ENCODE data around the gene ALCAM. TPM values are rescaled to one million over a fixed set of nuclear protein-coding genes. Genes with fewer than 3 reads are reported as not detected.
A peak's percentile ranks its signal among the peaks of the same experiment; 100 is the strongest.

ALCAM gene
- total RNA-seq, result 10 to 100 TPM; 20.9 to 21.7 TPM

DNA sequence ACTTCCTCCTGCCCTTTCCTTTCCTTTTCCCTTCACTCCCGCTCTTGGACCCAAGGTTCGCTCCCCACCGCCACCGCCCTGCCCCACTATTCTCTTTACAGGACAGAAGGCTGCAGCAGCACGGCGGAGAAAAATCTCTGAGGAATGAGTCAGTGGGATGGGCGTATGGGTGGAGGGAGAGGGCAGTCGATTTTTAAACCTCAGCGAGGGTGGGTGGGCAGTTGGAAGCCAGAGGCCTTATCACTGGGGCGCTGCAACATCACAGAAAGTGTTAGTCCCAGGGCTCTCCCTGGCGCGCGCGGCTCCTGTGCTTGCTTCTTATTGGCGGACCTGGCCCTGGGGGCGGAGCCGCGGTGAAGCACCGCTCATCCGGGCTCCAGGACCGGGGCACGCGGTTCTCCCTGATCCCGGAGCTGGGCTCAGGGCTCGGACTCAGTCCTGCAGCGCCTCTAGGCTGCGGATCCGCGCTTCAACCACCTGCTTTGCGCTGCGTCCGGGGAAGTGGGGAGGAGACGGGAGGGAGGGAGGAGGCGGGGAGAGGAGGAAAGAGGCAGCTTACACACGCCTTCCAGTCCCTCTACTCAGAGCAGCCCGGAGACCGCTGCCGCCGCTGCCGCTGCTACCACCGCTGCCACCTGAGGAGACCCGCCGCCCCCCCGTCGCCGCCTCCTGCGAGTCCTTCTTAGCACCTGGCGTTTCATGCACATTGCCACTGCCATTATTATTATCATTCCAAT, at the start of gene ALCAM:
ALCAM (plus strand) TSS at position 584 of the 737 bp plus-strand sequence.
- Mint-ChIP-seq H3K4me1 (peaks cover 37% of the 10 kb centered on the region), H3K36me3 (peaks cover 4% of the 10 kb centered on the region), H3K4me3 (peak within 1 kb of the TSS; percentile 90), H3K27ac (peak within 1 kb of the TSS; percentile 99), H3K9me3 (no peaks in the 10 kb centered on the region), H3K27me3 (peaks cover 18% of the 10 kb centered on the region)
- DNase-seq, result peak; percentile 89

DNA sequence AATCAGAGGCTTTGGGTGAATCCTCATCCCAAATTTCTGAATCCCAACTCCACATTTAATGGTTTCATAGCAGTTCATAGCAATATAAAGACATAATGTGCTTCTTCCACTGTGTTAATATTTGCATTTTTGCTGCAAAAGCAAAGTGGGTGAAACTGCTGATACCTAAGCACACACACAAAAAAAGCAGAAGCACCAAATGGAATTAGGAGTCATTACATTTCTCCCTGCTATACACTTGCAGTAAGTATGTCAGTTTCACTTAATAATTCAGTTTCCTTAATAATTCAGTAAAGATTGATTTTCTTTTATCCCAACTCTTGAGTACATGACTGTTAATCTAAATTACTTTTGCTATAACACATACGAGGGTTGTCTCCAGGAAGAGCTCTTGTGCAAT, 48.9 kb upstream of the ALCAM start:
- Mint-ChIP-seq H3K4me3 (no peak overlapping the region), H3K36me3 (no peaks in the 10 kb centered on the region), H3K27me3 (peaks cover 4% of the 10 kb centered on the region), H3K9me3 (no peaks in the 10 kb centered on the region), H3K27ac (no peak overlapping the region), H3K4me1 (peaks cover 3% of the 10 kb centered on the region)
- no peak for DNase-seq

DNA sequence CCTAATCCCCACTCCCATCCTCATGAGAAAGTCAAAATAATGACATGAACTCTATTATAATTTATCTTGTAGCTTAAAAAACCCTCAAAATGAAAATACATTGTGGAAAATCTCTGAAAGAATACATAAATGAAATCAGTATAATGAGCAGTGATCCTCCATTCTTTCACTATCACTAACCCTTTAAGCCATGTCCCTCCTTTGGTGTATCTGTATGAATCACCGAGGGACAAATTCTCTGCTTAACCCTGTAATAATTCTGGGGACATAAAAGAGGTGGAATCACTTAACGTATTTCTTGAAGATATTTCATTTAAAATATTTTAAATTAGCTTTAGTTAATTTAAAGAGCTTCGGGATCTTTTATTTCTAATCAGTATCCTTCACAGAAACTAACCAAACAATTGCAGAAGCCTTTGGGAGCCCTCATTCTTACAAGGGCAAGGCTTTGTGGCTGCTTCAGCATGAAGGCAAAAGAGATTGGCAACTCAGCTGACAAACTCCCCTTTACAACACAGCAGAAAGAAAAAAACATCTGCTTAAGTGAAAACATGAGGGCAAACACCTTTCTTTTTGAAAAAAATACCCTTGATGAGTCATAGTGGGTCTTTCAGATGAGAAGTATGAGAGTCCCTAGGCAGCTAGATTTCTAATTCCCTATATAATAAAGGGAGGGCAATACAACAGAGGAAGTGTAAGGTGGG, 44.0 kb upstream of the ALCAM start:
- peak overlapping the region; percentile 5 for H3K27ac Mint-ChIP-seq
- H3K9me3 Mint-ChIP-seq, result no peaks in the 10 kb centered on the region
- H3K27me3 Mint-ChIP-seq, result peaks cover 11% of the 10 kb centered on the region
- no peaks in the 10 kb centered on the region for H3K36me3 Mint-ChIP-seq
- H3K4me1 Mint-ChIP-seq, result peaks cover 10% of the 10 kb centered on the region
- H3K4me3 Mint-ChIP-seq, result no peak overlapping the region
- DNase-seq, result no peak

GRCh38 chr3:105323274-105323599, 43.5 kb upstream of the ALCAM start:
- Mint-ChIP-seq H3K4me3 (no peak overlapping the region), H3K27me3 (peaks cover 11% of the 10 kb centered on the region), H3K36me3 (no peaks in the 10 kb centered on the region), H3K27ac (peak overlapping the region; percentile 5), H3K9me3 (no peaks in the 10 kb centered on the region), H3K4me1 (peaks cover 10% of the 10 kb centered on the region)
- no peak for DNase-seq

DNA sequence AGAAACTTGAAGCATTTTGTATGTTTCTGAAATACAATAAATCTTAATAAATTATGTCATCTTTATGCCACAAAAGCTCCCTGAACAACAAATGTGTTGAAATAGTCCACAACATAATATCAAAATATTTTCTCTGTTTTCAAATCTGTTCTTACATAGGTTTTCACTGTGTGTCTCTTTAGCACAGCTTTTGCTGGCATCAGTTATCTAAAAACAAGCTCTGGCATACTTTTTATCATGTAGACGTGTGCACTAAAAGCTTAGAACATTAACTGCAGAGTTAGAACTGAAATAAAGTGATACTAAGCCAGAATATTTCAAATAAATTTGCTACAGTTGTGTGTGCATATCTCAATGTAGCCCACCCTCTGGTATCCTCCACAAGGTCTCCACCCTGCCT, 41.8 kb upstream of the ALCAM start:
- H3K4me3 Mint-ChIP-seq, result no peak overlapping the region
- H3K36me3 Mint-ChIP-seq, result no peaks in the 10 kb centered on the region
- H3K27me3 Mint-ChIP-seq, result peaks cover 15% of the 10 kb centered on the region

GRCh38 chr3:105327662-105328337, 38.9 kb upstream of the ALCAM start:
- Mint-ChIP-seq H3K27me3 (peaks cover 17% of the 10 kb centered on the region), H3K27ac (no peak overlapping the region), H3K9me3 (no peaks in the 10 kb centered on the region), H3K4me3 (no peak overlapping the region), H3K4me1 (peaks cover 7% of the 10 kb centered on the region), H3K36me3 (no peaks in the 10 kb centered on the region)
- no peak for DNase-seq

More for the DNA sequence above, 41.8 kb upstream of the ALCAM start:
- H3K27ac Mint-ChIP-seq, result no peak overlapping the region
- DNase-seq, result no peak
- H3K4me1 Mint-ChIP-seq, result peaks cover 10% of the 10 kb centered on the region
- no peaks in the 10 kb centered on the region for H3K9me3 Mint-ChIP-seq

- no peak for DNase-seq
- H3K9me3 Mint-ChIP-seq, result peaks cover 3% of the 10 kb centered on the region
- H3K4me1 Mint-ChIP-seq, result peaks cover 2% of the 10 kb centered on the region
- peaks cover 18% of the 10 kb centered on the region for H3K27me3 Mint-ChIP-seq
- H3K27ac Mint-ChIP-seq, result no peak overlapping the region
- no peaks in the 10 kb centered on the region for H3K36me3 Mint-ChIP-seq
- H3K4me3 Mint-ChIP-seq, result no peak overlapping the region
Measured at GRCh38 chr3:105328338-105328730, 38.4 kb upstream of the ALCAM start.

DNA sequence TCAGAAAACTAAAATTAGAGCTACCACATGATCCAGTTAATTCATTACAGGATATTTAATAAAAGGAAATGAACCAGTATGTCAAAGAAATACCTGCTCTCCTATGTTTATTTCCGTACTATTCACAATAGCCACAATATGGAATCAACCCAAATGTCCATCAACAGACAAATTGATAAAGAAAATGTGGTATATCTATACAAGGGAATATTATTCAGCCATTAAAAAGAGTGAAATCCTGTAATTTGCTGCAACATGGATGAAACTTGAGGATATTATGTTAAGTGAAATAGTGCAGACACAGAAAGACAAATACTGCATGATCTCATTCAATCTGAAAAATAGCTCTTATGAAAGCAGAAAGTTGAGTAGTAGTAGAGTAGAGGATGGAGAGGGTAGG, 33.7 kb upstream of the ALCAM start:
- DNase-seq, result no peak
- H3K4me1 Mint-ChIP-seq, result peaks cover 5% of the 10 kb centered on the region
- H3K36me3 Mint-ChIP-seq, result no peaks in the 10 kb centered on the region
- no peak overlapping the region for H3K4me3 Mint-ChIP-seq
- no peak overlapping the region for H3K27ac Mint-ChIP-seq
- peaks cover 27% of the 10 kb centered on the region for H3K27me3 Mint-ChIP-seq
- peaks cover 3% of the 10 kb centered on the region for H3K9me3 Mint-ChIP-seq

DNA sequence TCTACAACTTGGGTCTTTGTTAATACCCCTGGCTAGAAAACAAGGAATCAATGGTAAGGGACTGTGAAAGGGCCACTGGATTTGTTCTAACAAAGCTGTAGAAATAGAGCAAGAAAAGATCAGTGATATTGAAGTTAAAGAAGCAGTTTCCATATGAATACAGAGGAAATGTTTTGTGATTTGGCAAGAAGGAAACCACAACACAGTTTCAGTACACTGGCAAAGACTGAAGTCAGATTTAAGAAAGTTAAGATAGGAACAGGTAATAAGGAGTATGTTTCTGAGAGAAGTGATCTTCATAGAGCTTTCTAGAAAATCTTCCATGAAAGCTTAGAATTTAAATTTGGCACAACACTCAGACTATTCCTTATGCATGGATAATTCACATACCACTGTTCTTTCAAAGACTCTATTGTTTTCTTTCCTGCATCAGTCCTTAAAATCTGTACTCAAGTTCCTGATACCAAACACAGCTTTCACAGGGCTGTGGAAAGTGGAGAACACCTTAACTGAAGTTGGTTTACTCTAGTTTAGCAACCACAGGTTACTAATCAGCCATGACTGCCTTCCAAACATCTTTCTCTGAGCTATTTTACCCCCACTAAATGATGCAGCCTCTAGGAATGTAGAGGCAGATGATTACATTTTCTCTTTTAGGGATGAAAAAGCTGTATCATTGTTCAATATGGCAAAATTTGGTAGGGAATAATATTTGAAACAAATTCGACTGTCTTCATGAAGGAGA, 32.4 kb upstream of the ALCAM start:
- Mint-ChIP-seq H3K27me3 (peaks cover 24% of the 10 kb centered on the region), H3K9me3 (peaks cover 3% of the 10 kb centered on the region), H3K27ac (no peak overlapping the region), H3K36me3 (no peaks in the 10 kb centered on the region), H3K4me1 (peaks cover 5% of the 10 kb centered on the region), H3K4me3 (no peak overlapping the region)
- DNase-seq, result no peak

- peaks cover 32% of the 10 kb centered on the region for H3K27me3 Mint-ChIP-seq
- no peaks in the 10 kb centered on the region for H3K36me3 Mint-ChIP-seq
- no peaks in the 10 kb centered on the region for H3K9me3 Mint-ChIP-seq
- no peak overlapping the region for H3K27ac Mint-ChIP-seq
- DNase-seq, result no peak
- no peaks in the 10 kb centered on the region for H3K4me1 Mint-ChIP-seq
- no peak overlapping the region for H3K4me3 Mint-ChIP-seq
Measured at GRCh38 chr3:105339946-105340345, 26.8 kb upstream of the ALCAM start.

GRCh38 chr3:105343991-105344390, 22.7 kb upstream of the ALCAM start:
- H3K27ac Mint-ChIP-seq, result no peak overlapping the region
- no peak for DNase-seq
- no peaks in the 10 kb centered on the region for H3K36me3 Mint-ChIP-seq
- H3K27me3 Mint-ChIP-seq, result peaks cover 21% of the 10 kb centered on the region
- H3K9me3 Mint-ChIP-seq, result no peaks in the 10 kb centered on the region
- no peaks in the 10 kb centered on the region for H3K4me1 Mint-ChIP-seq
- H3K4me3 Mint-ChIP-seq, result no peak overlapping the region

DNA sequence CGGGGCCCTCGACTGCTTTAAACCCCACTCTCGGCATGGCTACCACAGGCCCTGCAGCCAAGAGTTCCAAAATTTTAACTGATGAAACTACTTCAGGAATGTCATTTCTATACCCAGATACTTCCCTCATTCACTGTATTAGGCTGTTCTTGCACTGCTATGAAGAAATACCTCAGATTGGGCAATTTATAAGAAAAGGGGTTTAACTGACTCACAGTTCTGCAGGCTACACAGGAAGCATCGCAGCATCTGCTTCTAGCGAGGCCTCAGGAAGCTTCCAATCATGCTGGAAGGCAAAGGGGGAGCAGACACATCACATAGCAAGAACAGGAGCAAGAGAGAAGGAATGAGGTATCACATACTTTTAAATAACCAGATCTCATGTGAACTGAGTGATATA, 21.6 kb upstream of the ALCAM start:
- H3K4me3 Mint-ChIP-seq, result no peak overlapping the region
- DNase-seq, result no peak
- no peak overlapping the region for H3K27ac Mint-ChIP-seq
- H3K27me3 Mint-ChIP-seq, result peaks cover 23% of the 10 kb centered on the region
- H3K4me1 Mint-ChIP-seq, result no peaks in the 10 kb centered on the region
- H3K36me3 Mint-ChIP-seq, result no peaks in the 10 kb centered on the region
- no peaks in the 10 kb centered on the region for H3K9me3 Mint-ChIP-seq

- Mint-ChIP-seq H3K9me3 (no peaks in the 10 kb centered on the region), H3K36me3 (no peaks in the 10 kb centered on the region), H3K27me3 (peaks cover 25% of the 10 kb centered on the region), H3K4me1 (no peaks in the 10 kb centered on the region), H3K27ac (no peak overlapping the region), H3K4me3 (no peak overlapping the region)
- DNase-seq, result no peak
Measured at GRCh38 chr3:105347625-105348302, 18.9 kb upstream of the ALCAM start.

DNA sequence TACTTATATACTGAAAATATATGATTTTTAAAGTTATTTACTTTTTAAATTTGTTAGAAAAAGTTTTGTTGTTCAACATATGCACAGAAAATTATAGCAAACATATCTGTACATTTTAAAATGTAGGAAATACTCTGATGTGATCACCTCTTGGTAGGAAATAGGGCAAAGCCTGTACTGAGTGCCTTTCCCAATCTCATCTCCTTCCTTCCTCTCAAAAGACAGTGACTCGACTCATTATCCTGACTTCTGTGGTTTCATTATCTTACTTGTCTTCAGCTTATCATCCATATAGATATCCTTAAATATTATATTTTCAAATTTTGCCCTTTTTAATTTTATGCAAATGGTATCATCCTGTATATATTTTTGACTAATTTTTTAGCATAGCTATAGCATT, 18.4 kb upstream of the ALCAM start:
- no peaks in the 10 kb centered on the region for H3K4me1 Mint-ChIP-seq
- no peak for DNase-seq
- H3K27me3 Mint-ChIP-seq, result peaks cover 29% of the 10 kb centered on the region
- no peaks in the 10 kb centered on the region for H3K36me3 Mint-ChIP-seq
- no peak overlapping the region for H3K27ac Mint-ChIP-seq
- H3K9me3 Mint-ChIP-seq, result no peaks in the 10 kb centered on the region
- no peak overlapping the region for H3K4me3 Mint-ChIP-seq
